Measurements from ENCODE around the gene TMEM184B. TPM values are rescaled to one million over a fixed set of nuclear protein-coding genes. Genes with fewer than 3 reads are reported as not detected.

Gene TMEM184B
- 71.7 TPM for polyA plus RNA-seq (ENCODE audit: insufficient read length)

DNA sequence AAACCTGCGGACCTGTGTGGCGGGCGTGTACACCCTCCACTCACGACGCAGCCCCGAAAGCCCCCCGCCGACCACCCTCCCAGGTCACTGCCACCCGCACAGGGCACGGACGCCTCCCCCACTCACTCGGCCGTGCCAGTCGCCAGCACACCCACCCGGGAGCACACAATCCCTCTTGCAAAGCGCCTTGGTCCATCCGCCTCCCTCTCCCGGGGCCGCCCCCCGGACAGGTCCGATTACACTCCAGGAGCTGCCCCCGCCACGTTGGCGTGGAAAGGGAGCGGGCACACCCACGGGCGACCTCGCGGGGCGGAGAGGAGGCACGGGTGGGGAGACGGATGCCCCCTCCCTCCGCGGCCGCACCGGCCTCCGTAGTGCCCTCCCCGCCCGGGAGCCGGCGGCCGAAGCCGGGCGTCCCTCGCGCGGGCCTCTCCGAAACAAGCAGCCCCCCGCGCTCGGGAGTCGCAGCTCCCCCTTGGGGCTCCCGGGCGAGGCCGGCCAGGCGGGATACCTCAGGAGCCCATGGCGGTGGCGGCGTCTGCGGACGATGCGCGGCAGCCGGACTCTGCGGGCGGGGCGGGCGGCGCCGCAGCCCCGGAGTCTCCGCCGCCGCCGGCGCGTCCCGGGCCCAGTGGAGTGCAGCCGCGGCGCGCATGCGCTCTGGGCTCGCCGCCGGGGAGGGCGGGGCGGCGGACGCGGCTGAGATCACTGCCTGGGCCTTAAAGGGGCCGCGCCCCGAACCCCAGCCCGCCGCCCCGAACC lies at the start of gene TMEM184B:
TSS of gene TMEM184B (minus strand) at position 638 of the 762 bp plus-strand sequence. CDS start 25,049 bp downstream, outside the sequence.
- DNase-seq (ENCODE audit: low read depth) = no peak

DNA sequence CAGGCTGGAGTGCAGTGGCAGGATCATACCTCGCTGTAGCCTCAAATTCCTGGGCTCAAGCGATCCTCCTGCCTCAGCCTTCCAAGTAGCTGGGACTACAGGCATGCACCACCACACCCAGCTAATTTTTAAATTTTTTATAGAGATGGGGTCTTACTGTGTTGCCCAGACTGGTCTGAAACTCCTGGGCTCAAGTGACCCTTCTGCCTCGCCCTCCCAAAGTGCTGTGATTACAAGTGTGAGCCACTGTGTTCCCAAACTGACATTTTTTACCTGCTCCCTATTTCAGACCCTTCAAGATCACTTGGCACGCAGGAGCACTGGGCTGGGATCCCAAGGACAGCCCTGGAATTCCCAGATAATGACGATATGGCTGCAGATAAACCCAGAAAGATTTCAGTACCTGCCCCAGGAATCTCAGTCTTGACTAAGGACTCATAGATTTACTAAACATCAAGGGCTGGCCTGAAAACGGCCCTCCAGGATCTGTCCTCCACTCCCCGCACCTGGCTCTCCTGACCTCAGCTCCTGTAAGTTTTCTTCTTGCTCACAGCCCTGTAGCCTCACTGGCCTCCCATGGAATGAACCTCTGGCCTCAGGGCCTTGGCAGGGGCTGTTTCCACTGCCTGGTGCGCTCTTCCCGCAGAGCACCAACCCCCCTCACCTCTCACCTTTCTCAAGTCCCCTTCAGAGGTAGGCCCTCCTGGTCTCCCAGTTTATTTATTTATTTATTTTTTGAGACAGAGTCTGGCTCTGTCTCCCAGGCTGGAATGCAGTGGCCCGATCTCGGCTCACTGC lies 48.0 kb upstream of the TMEM184B start:
- DNase-seq (ENCODE audit: low read depth) = no peak

DNA sequence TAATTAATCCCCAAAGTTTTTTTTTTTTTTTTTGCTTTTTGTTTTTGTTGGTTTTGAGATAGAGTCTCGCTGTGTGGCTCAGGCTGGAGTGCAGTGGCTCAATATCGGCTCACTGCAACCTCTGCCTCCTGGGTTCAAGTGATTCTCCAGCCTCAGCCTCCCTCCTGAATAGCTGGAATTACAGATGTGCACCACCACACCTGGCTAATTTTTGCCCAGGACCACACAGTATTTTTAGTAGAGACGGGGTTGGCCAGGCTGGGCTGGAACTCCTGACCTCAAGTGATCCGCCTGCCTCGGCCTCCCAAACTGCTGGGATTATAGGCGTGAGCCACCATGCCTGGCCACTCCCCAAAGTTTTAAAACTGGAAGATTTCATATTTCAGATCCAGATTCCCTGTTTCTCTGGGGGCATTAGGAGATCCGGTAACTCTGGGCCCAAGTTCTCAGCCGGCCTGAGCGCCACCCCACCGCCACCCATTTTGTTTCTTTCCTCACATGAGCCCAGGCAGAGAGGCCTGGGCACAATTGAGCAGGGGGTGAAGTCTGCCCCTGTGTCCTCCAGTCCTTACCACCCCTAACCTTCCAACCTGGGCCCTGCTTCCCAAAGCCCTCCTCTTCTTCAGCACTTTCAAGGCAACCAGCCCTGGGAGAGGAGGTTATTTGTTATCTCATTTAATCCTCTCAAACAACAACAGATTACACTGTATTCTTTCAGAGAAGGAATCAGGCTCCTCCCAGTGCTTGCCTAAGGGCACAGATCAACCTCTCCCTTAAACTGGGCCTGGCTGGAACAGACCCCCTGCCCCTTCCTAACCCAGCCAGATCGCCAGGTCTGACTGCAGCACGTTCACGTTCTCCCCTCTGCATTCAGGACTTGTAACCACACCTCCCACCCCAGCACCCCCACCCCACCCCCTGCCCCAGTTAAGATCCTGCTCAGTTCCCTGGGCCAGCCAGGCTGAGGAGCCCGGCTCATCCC lies 46.3 kb upstream of the TMEM184B start:
- no peak for DNase-seq (ENCODE audit: low read depth)

DNA sequence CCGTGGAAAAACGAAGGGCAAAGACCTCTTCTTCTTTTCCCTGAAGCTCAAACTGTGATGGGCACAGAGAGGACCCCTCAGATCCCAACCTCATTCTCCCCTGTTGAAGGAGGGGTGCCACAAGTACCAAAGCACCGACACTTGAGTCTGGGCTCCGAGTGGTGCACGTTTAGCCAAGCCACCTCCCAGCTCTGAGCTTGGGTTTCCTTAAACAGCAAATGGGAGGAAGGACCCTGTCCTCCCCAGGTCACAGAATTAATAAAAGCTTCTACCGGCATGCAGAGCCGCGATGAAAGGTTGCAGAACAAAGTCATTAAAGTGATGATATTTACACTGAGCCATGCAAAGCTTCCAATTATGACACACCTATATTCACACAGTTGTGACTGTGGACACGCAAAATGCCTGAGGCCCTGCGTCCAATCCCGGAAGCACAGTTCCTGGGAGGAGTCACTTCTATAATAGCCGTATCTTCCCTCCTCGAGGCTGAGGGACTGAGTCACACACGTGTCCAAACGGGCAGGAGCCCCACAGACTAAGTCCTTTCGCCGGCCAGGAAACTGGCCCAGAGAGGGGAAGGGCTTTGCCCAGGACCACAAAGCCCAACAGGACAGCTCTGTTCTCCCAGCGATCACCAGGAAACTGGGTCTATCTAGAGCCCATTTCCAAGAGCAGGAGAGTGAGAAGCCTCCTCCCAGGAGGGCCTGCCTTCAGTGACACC lies 45.3 kb upstream of the TMEM184B start:
- DNase-seq (ENCODE audit: low read depth) = no peak

DNA sequence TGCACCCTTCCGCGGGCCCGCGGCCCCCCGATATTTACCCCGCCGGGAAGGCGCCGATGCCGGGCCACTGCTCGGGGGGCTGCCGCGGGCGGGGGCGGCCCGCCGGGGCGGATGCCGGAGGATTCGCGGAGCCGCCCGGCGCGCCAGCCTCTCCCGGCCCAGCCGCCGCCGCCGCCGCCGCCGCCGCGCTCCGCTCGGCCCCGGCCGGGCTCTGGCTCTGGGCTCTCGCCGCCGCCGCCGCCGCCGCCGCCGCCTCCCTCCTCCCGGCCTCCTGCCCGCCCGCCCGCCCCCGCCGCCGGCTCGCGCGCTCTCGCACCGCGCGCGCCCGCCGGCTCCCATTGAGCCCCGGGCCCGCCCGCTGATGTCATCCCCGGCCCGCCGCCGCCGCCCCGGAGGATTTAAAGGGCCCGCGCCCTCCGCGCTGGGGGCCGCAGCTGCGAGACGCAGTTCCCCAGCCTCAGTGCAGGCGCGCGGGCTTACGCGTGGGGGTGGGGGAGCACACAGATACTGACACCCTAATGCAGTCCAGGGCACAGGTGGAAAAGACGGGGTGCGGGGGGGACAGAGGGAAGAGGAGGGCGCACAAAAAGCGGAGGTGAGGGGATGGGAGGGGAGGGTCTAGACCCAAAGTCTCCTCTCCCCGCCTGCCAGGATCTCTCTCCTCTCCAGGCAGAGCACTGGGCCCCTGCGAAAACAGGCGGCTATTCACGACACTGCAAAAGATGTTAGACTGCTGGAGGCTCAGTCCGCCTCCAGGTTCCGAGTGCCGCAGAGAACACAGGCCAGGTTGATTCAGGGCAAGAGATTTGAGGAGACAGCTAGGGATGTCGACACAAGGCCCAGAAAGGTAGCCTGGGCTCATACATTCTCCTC lies 44.5 kb upstream of the TMEM184B start, which contains the start of gene CSNK1E:
TSS of gene CSNK1E (minus strand) at position 312 of the 873 bp plus-strand sequence. CDS start 3,276 bp downstream, outside the sequence.
- no peak for DNase-seq (ENCODE audit: low read depth)

GRCh38 chr22:38316364-38317121 lies 43.7 kb upstream of the TMEM184B start:
- DNase-seq (ENCODE audit: low read depth) = no peak

GRCh38 chr22:38315823-38316363 lies 43.1 kb upstream of the TMEM184B start:
- DNase-seq (ENCODE audit: low read depth) = no peak

DNA sequence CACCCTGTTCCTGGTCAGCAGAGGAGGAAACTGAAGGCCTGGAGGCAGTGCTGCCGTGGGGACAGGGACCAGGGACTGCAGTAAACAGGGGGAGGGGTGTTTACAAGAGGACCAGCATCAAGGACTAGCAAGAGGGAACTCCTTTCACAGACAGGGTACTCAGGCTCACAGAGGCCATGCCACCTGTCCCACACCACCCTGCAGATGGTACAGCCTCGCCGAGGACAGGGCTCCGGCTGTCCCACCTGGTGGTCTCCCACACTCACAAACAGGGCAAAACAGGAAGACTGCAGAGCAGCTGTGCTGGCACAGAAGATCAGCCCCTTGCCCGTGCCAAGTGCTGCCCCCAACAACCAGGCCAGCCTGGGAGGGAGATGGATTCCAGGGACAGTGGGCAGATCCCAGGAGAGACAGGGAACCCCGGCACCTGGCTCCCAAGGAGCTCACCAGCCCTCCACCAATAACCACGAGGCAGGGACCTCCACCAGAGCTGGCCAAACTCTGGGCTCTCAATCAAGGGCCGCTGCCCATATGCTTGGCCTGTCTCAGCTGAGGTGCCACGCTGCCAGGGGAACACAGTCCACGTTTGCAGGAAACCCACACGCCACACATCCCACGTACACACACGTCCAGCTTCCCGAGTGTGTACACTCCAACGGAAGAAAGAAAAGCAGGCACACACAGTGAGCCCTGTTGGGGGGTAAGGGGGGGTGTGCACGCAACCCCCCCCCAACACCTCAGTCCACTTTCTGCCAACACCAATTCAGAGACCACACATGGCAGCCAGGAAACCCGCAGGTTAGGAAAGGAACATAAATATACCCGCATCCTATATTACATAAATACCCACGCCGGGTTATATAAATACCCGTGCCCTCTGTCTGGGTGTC lies 42.4 kb upstream of the TMEM184B start:
- DNase-seq (ENCODE audit: low read depth) = no peak

DNA sequence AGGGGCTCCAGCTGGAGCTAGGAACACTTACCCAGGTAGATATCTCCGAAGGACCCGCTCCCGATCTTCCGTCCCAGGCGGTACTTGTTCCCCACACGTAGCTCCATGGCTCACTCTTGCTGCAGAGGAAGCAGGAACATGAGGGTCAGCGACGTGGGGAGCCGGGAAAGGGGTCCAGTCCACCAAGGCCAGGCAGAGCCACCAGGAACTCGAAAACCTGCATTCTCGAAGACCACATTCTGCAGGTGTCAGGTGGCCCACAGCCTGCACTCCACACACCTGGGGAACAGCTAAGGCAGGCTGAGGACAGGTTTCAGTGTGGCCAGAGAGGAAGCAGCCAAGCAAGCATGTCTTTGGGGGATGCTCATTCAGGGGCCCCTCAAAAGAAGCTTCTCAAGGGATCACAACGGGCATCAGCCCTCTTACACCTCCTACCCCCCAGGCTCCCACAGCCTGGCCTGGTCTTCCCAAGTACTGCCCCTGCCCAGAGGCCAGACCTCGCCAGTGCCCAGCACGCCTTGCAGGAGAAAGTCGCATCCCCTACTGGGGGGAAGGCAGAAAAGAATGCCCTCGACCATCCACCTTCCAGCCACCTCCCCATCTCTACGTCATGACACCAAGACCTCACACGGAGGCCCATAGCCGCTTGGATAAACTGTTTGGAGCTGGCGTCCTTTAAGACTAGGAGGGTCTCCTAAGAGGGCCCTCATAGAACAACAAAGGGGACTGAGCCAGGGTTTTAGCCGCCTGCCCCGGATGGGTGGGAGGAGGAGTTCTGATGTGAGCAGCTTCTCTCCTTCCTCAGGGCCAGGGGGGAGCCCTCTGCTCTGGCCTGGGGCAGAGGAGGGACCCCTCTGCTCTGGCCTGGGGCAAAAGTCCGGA lies 41.5 kb upstream of the TMEM184B start:
- DNase-seq (ENCODE audit: low read depth) = no peak

DNA sequence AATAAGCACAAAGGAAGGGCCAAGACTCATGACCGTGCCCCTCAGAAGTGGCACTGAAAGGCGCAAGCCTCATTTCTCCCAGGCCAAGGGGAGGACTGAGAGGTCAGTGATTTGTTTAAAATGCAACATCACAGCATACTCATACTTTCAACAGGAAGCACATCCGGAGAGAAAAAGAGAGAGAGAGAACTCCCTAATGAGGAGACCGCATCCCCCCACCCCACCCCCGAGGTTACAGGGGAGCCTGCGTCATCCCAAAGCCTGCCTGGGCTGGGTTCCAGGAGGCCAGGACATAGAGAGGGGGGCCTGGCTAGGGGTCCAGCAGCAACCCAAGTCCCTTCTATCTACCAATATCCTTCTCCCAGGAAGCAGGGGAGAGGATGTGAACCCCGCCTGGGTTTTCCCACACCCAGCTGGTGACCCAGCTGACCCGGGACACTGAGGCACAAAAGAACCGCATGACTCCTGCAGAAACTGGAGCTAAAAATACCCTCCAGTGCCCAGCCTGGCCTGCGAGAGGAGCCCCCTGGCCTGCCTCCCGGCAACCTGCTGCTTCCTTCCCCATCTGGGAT lies 40.7 kb upstream of the TMEM184B start:
- DNase-seq (ENCODE audit: low read depth) = no peak

GRCh38 chr22:38312261-38312800 lies 39.5 kb upstream of the TMEM184B start:
- no peak for DNase-seq (ENCODE audit: low read depth)

DNA sequence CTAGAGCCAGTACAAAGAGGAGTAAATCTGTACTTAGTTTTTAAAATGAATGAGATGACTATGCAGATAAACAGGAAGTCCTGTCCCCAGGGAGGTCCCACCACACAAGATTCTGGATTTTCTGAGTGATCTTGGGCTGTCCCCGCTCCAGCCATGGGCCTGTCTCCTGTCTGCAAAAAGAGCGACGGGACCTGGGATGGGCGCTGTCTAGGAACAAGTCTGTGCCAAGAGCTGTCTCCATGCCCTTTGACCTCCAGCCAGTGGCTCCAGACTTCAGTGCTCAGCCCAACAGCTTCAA lies 38.5 kb upstream of the TMEM184B start:
- DNase-seq (ENCODE audit: low read depth) = no peak

- no peak for DNase-seq (ENCODE audit: low read depth)
Observed at GRCh38 chr22:38310518-38311322, 37.9 kb upstream of the TMEM184B start.

DNA sequence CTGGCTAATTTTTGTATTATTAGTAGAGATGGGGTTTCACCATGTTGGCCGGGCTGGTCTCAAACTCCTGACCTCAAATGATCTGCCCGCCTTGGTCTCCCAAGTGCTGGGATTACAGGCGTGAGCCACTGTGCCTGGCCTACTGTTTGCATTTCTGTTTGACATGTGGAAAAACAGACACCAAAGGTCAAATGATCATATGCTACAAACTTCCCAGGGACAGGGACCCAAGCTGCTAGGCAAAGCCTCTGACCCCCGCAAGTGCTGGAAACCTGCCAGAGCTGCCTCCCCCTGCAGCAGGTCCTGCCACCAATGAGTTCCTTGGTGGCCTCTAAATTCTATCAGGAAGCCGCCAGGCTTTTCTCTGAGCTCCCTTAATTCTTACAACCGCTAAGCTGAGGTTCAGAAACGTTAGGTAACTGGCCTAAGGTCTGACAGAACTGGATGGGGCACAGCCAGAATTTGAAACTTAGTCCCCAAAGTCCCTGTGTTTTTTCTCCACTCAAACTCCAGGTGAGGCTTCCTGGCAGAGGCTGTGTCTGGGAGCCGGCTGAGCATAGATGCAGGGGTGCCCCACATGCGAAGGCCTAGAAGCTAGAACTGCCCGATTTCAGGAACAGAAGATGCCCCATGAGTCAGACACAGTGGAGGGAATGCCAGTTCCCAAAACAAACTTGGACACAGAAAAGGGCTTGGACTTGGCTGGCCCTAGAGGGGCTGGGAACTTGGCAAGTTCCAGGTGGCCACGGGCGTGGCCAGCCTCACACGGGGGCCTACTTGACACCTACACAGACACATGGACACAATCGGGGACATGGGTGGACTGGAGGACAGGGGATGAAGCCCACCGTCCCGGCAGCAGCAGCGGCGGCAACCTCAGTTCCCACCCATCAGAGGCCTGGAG lies 37.1 kb upstream of the TMEM184B start:
- DNase-seq (ENCODE audit: low read depth) = no peak
